GM18868 (cell line): ENCODE measurements around the gene CLSTN2.
A peak's percentile ranks its signal among the peaks of the same experiment; 100 is the strongest.

Experiments
- ATAC-seq: cut with Tn5 transposase; IDR thresholded peaks from one replicate; pipeline ENCODE4 v1.9.1; 2021; ENCODE audit warnings: mild to moderate bottlenecking, moderate library complexity; ENCODE audit not compliant: unreplicated experiment

CLSTN2 gene

GRCh38 chr3:139935016-139935865, at the start of gene CLSTN2:
Gene CLSTN2, plus strand, starts transcription at chr3:139935185.
- peak; percentile 80 for ATAC-seq

DNA sequence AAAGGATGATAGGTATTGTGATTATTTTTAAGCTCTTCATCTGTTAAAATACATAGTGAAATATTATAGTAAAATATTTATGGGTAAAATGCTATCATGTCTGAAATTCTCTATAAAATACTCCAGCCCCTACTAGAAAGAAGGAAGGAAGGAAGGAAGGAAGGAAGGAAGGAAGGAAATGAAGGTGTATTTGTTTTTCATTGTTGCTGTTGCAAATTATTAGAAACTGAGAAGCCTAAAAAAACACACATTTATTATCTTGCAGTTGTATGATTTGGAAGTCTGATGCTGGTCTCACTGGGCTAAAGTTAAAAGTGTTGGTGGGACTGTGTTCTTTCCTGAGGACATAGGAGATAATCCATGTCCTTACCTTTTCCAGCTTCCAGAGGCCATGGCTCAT, 47.6 kb upstream of the CLSTN2 start:
- ATAC-seq = no peak

DNA sequence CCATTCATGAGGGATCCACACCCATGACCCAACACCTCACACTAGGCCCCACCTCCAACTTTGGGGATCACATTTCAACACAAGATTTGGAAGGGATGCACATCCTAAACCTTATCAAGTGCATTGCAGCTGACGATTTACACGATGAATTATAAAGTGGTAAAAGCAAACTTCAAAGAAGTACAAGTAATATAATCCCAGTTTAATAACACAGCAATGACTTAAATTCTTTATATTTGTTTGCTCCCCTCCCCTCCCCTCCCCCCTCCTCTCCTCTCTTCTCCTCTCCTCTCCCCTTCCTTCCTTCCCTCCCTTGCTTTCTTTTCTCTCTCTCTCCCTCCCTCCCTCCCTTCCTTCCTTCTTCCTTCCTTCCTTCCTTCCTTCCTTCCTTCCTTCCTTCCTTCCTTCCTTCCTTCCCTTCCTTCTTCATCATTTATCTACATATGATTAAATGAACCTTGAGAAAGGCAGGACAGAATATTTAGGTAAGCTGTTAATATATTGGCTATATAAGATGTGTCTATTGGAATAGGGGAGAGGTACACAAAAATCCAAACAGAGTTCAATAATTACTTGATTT, 46.3 kb upstream of the CLSTN2 start:
- no peak for ATAC-seq

DNA sequence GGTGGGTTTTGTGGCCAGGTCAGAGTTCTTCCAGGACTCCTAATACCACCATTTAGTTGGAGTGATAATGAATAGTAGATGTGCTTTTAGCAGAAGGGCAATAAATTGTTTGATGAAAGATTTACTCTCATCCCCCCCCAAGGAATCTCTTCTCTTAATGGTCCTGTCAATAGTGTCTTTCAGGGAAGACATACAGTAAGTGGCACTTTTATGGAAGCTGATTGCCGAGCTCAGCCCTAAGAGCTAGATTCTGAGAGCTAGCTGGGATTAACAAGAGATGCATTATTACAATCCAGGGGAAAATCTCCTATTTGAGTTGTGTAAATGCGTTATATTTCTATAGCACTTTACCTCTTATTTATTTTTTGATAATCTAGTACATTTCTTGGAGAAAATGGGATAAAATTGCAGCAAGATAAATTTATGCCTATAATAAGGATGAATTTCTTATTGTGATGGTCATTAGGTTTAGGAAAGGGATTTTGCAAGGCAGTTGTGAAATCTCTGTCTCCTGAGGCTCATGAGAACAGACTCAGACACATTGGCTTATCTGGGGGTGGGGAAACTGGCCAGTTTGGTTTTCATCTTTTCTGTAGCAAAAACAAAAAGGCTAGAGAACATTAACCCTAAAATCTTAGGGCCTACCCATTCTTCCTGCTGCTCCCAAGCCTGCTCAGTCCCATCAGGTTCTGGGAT, 41.6 kb upstream of the CLSTN2 start:
- no peak for ATAC-seq

DNA sequence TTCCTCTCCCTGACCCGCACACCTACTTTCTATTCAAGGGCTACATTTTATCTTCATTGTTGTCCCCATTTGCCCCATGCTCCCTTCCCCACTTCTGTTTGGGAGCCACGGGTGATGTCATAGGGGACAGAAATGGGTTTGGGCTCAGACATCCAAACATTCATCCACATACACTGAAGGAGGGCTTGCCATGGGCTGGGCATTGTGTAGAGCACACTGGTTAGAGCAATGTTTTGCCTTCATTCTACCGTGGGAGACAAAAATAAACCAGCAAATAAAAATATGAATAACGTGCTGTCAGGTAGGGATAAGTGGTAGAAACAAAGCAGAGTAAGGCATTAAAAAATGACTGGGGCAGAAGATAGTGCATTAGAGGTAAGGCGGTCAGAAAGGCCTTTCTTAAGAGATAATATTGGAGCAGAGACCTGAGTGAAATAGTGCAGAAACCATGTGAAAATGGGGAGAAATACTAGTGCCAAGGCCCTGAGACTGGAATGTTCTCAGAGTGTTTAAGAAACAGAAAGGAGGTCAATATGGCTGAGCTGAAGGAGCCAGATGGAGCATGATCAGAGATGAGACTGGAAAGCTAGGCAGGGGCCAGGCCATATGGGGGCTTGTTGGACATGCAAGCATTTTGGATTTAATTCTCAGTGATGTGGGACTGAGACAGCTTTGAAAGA, 40.9 kb upstream of the CLSTN2 start:
- ATAC-seq = no peak

GRCh38 chr3:139894643-139894989, 40.4 kb upstream of the CLSTN2 start:
- no peak for ATAC-seq

- ATAC-seq = no peak
Measured at GRCh38 chr3:139897759-139898158, 37.2 kb upstream of the CLSTN2 start.

- ATAC-seq = no peak
Measured at GRCh38 chr3:139906418-139906817, 28.6 kb upstream of the CLSTN2 start.

- ATAC-seq = no peak
Measured at GRCh38 chr3:139909811-139910210, 25.2 kb upstream of the CLSTN2 start.

- no peak for ATAC-seq
Measured at GRCh38 chr3:139916271-139916670, 18.7 kb upstream of the CLSTN2 start.

- ATAC-seq = no peak
Measured at GRCh38 chr3:139917226-139917785, 17.7 kb upstream of the CLSTN2 start.

DNA sequence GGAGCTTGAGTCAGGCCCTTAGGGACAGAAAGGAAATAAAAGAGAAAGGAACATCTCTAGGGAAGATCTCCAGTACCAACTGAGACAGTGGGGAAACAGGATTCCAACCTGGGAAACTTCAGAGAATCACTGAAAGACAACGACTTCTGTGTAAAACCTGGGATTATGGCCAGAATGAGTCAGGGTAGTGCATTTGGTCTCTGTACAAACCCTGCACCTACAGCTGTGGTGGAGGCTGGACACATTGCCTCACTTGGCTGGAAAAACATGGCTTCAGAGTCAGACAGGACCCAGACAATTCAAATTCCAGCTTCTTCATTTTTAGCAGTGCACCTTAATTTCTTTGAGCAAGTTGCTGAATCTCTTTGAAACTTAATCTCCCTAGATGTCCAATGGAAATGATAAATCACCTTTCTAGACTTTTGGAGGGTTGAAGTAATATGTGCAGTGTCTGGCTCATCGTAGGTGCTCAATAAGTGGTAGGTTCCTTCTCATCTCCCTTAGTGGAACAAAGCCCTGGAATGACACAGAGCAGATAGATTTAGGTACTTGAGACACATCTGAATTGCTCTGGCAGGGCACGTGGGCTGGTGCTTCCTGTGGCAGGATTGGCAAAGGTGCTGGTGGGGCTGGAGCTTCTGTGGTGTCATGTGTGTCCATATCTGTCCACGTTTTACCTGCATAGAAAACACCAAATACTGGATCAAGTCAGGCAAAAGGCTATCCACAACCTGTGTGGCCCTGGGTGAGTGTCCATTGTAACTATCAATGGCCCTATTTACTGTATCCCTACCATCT, 6.1 kb upstream of the CLSTN2 start:
- ATAC-seq = no peak

GRCh38 chr3:139930211-139930610, 4.8 kb upstream of the CLSTN2 start:
- ATAC-seq = no peak

- no peak for ATAC-seq
Measured at GRCh38 chr3:139933766-139934165, 1.2 kb upstream of the CLSTN2 start.

GRCh38 chr3:139934613-139935015, 371 bp upstream of the CLSTN2 start:
- ATAC-seq = peak; percentile 69

DNA sequence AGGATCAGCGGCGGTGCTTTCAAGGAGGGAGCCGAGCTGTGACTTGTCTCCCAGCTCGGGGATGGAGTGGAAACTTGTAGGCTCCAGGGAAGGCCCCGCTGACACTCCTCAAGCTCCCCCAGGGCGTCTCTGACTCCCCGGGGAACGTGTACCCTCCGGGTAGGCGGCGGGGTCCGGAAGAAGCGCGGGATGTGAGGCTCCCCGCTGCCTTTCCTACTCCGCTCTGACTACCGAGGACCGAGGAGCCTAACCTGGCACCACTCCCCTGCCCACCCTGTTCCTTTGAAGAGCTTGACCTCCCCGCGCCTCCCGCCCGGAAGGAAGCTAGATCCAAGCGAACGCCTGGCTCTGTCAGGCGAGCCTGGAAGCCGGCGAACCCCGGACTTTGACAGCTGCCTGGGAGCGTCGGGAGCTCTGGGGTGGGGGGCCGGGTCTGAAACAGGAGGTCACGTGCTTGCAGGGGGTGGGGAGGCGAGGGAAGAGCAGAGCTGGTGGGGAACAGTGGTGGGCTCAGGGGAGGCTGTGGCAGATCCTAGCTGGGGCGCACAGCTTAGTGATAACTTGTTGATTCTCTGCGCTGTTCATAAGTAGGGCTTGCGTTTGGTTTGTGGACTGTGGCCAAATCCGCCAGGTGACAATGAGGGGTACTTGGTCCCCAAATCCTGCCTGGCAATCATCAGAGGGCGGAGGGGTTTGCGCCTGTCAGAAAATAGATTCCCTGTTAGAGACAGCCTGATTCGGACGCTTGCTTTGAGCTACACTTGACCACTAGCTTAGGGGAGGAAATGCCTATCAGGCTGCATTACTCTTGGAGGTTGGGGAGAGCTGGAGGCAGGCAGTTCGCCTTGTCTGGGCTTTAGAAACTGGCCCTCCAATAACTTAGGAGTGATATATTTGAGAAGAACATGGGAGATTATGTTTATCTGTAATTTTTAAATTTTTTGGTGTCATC, 1.2 kb downstream of the CLSTN2 start:
- no peak for ATAC-seq

GRCh38 chr3:139937674-139938279, 2.8 kb downstream of the CLSTN2 start:
- no peak for ATAC-seq

DNA sequence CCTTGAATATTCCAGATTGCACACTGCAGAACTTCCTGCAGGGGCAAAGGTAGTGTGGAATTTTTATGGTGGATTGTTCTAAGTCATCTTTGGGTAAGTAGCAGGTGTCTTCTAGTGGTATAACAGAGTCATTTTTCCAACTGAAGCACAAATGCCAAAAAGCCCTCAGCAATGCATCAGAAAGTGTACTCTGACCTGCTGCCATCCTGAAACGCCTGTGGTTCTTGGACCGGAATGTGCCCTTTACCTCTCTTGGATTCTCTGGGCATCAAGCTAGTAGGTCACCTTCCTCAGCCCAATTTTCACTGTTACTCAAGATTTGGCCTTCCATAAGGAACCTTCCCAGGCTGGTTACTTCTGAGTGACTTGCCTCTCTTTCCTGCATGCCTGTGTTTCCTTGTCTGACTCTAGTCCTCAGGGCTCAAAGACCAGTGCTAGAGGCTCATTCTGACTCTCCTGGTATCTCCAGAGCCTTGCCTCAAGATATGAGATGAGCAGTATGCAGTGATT, 4.8 kb downstream of the CLSTN2 start:
- ATAC-seq = no peak

GRCh38 chr3:139940622-139941021, 5.6 kb downstream of the CLSTN2 start:
- no peak for ATAC-seq
